CD14-positive monocyte (primary cell): ENCODE measurements around the gene CALY. TPM values are rescaled to one million over a fixed set of nuclear protein-coding genes. Genes with fewer than 3 reads are reported as not detected.

ENCODE experiments used
- DNase-seq, 3 donors: peaks; one replicate each; pipeline ENCODE4 v3.0.0-alpha.2; 2011 to 2022
- H2AFZ ChIP-seq: 2 replicates; pipeline ENCODE4 v1.6.0; 2012; ENCODE audit warnings: mild to moderate bottlenecking, low read depth, low read length, inconsistent platforms; ENCODE audit not compliant: insufficient read depth, poor library complexity, severe bottlenecking
- H3K27ac ChIP-seq, 2 donors: 1 replicate in 1 of 2; 2 replicates in 1 of 2; pipeline ENCODE4 v1.5.1; 2012 to 2013; ENCODE audit warnings: low read length in 2 of 2, control low read depth in 1 of 2, inconsistent platforms in 1 of 2, low read depth in 1 of 2, mild to moderate bottlenecking in 1 of 2
- H3K27me3 ChIP-seq, 2 donors: one replicate each; pipeline versions ENCODE4 v1.6.0 to v1.6.1; 2011 to 2013; ENCODE audit warnings: low read length in 2 of 2; ENCODE audit not compliant: control insufficient read depth in 2 of 2, insufficient read depth in 2 of 2
- H3K36me3 ChIP-seq, 2 donors: replicated peaks in 1 of 2; 1 replicate in 1 of 2; 2 replicates in 1 of 2; pipeline versions ENCODE4 v1.5.1 to v1.6.1; 2012 to 2013; ENCODE audit warnings: low read length in 2 of 2, control low read depth in 1 of 2, inconsistent platforms in 1 of 2, mild to moderate bottlenecking in 1 of 2; ENCODE audit not compliant: insufficient read depth in 2 of 2, control insufficient read depth in 1 of 2
- H3K4me1 ChIP-seq, 2 donors: 1 replicate in 1 of 2; 2 replicates in 1 of 2; pipeline versions ENCODE4 v1.5.1 to v1.6.1; 2012 to 2013; ENCODE audit warnings: low read length in 2 of 2, control low read depth in 1 of 2, inconsistent platforms in 1 of 2, mild to moderate bottlenecking in 1 of 2, moderate library complexity in 1 of 2; ENCODE audit not compliant: insufficient read depth in 2 of 2, control insufficient read depth in 1 of 2
- H3K4me2 ChIP-seq: replicated peaks from 2 replicates; pipeline ENCODE3; 2012; ENCODE audit warnings: low read length, moderate library complexity, mild to moderate bottlenecking; ENCODE audit not compliant: poor library complexity, severe bottlenecking; ENCODE audit errors: extremely low read depth
- H3K4me3 ChIP-seq, 3 experiments: fragments of 200-600 bp in 1 of 3; sonication (generic) in 1 of 3; replicated peaks in 1 of 3; 1 replicate in 2 of 3; 2 replicates in 1 of 3; pipeline ENCODE4 v1.5.1; 2011 to 2013; ENCODE audit warnings: low read length in 3 of 3, mild to moderate bottlenecking in 3 of 3, control low read depth in 2 of 3, low read depth in 2 of 3, inconsistent platforms in 1 of 3, moderate library complexity in 1 of 3
- H3K79me2 ChIP-seq: 2 replicates; pipeline ENCODE4 v1.6.0; 2012; ENCODE audit warnings: mild to moderate bottlenecking, control low read depth, inconsistent platforms, low read length, moderate library complexity; ENCODE audit not compliant: insufficient read depth
- H3K9ac ChIP-seq: 2 replicates; pipeline ENCODE4 v1.6.0; 2017; ENCODE audit warnings: low read length, mild to moderate bottlenecking; ENCODE audit not compliant: insufficient read depth, poor library complexity, severe bottlenecking
- H3K9me3 ChIP-seq, 2 donors: replicated peaks in 1 of 2; 1 replicate in 1 of 2; 2 replicates in 1 of 2; pipeline versions ENCODE4 v1.5.1 to v1.6.1; 2012 to 2013; ENCODE audit warnings: low read length in 2 of 2, control low read depth in 1 of 2; ENCODE audit not compliant: control insufficient read depth in 1 of 2, insufficient read depth in 1 of 2
- H4K20me1 ChIP-seq: 2 replicates; pipeline ENCODE4 v1.6.0; 2012; ENCODE audit warnings: mild to moderate bottlenecking, low read length, control low read depth, moderate library complexity; ENCODE audit not compliant: insufficient read depth
- H3K27ac Mint-ChIP-seq, 7 donors: one replicate each; pipeline ENCODE4 v1.8.0; 2020; ENCODE audit warnings: mild to moderate bottlenecking in 7 of 7, mixed read lengths in 7 of 7, moderate library complexity in 6 of 7, inconsistent platforms in 2 of 7
- H3K27me3 Mint-ChIP-seq, 3 donors: one replicate each; pipeline ENCODE4 v1.8.0; 2021 to 2022; ENCODE audit warnings: low read depth in 3 of 3, mild to moderate bottlenecking in 3 of 3, mixed read lengths in 3 of 3, moderate library complexity in 3 of 3, inconsistent platforms in 1 of 3
- H3K36me3 Mint-ChIP-seq, 2 donors: one replicate each; pipeline ENCODE4 v1.8.0; 2020; ENCODE audit warnings: mixed read lengths in 2 of 2, inconsistent platforms in 1 of 2, mild to moderate bottlenecking in 1 of 2
- H3K4me1 Mint-ChIP-seq: one replicate; pipeline ENCODE4 v1.8.0; 2020; ENCODE audit warnings: mild to moderate bottlenecking, mixed read lengths
- H3K4me3 Mint-ChIP-seq, 2 donors: one replicate each; pipeline ENCODE4 v1.8.0; 2020; ENCODE audit warnings: mild to moderate bottlenecking in 2 of 2, mixed read lengths in 2 of 2, moderate library complexity in 1 of 2
- H3K9me3 Mint-ChIP-seq, 7 donors: one replicate each; pipeline ENCODE4 v1.8.0; 2020 to 2022; ENCODE audit warnings: mixed read lengths in 7 of 7, mild to moderate bottlenecking in 6 of 7, moderate library complexity in 6 of 7, inconsistent platforms in 2 of 7
- CTCF ChIP-seq: fragments of 200-600 bp; IDR thresholded peaks from one replicate; pipeline ENCODE4 v1.8.0; 2022; ENCODE audit warnings: antibody characterized with exemption, mild to moderate bottlenecking
- WGBS: methylation state at CpG from one replicate; pipeline ENCODE4 v1.1.5; 2013; ENCODE audit warnings: missing lambda C conversion rate; ENCODE audit not compliant: insufficient coverage; 5-methylcytosine and 5-hydroxymethylcytosine counted together
- intact Hi-C, 2 donors: fragments of 100-400 bp; cut with micrococcal nuclease; formaldehyde crosslinking; loops; one replicate each; pipeline versions ENCODE4 v1.15.0 to v1.15.1; 2023
- polyA plus RNA-seq, 3 donors: library from polyadenylated mRNA; depleted of rRNA in 1 of 3; unstranded in 2 of 3; stranded (reverse) in 1 of 3; fragments of 300-500 nt in 2 of 3; fragments of >200 nt in 1 of 3; fragmentation: Illumina TruSeq in 2 of 3; gene quantifications; 1 replicate in 2 of 3; 2 replicates in 1 of 3; pipeline ENCODE4 v1.2.3, GENCODE V29; 2012 to 2021

The CALY gene
- polyA plus RNA-seq, 3 donors = not detected

DNA sequence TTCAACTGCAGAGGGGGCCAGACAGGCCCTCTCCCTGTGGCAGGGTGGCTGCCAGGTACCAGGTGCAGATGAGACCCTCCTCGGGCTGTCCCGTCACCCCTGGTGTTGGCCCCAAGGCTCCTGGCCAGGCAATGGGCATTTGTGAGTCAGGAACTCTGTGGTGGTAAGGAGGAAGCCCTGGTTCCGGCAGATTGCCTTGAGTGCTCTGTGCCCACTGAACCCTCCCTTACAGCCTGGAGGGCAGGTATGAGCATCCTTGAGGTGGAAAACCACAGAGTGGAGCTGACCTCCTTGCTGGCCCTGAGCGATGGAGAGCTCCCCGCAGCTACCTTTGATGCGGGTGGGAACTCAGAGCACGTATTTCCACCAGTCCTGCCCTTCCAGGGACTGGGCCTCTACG lies 44.3 kb upstream of the CALY start:
- no peaks in the 10 kb centered on the region for H3K36me3 ChIP-seq
- H3K4me1 ChIP-seq = peaks cover 31 to 42% of the 10 kb centered on the region in 2 donors
- no peaks in the 10 kb centered on the region for H3K79me2 ChIP-seq
- H3K4me2 ChIP-seq = peak overlapping the region; percentile 47
- intact Hi-C loops = no loop called here
- Mint-ChIP-seq H3K9me3 (peaks cover 0 to 2% (median 0%) of the 10 kb centered on the region in 7 donors), H3K4me3 (peak overlapping the region; percentile 56 to 75), H3K36me3 (peaks cover 16 to 21% of the 10 kb centered on the region in 2 donors), H3K4me1 (peaks cover 25% of the 10 kb centered on the region), H3K27me3 (peaks cover 6 to 25% (median 17%) of the 10 kb centered on the region in 3 donors), H3K27ac (peak overlapping the region in 4 of 7 donors; percentile 6 to 37 (median 17))
- TF ChIP-seq CTCF = no peak
- H3K27me3 ChIP-seq = peaks cover 0 to 6% of the 10 kb centered on the region in 2 donors
- H3K4me3 ChIP-seq = peak overlapping the region in 1 of 3 experiments; percentile 42
- no peak overlapping the region for H3K9ac ChIP-seq
- H3K27ac ChIP-seq = peak overlapping the region in 1 of 2 donors; percentile 1
- DNase-seq = peak; percentile 10 to 40 (median 18)
- 8% methylated on average over 7 of the region's 8 CpGs for WGBS
- peak overlapping the region; percentile 59 for H2AFZ ChIP-seq
- H4K20me1 ChIP-seq = no peaks in the 10 kb centered on the region
- H3K9me3 ChIP-seq = no peaks in the 10 kb centered on the region

- peaks cover 6 to 25% (median 19%) of the 10 kb centered on the region in 3 donors for H3K27me3 Mint-ChIP-seq
Observed at GRCh38 chr10:133379801-133380666, 43.3 kb upstream of the CALY start.

More at GRCh38 chr10:133379801-133380666, 43.3 kb upstream of the CALY start:
- intact Hi-C loops = loop anchor here in 1 of 2 donors (10.0 kb wide), 1 partner anchor 1075 kb away; the partner anchor contains the start of gene STK32C
- Histone ChIP-seq H3K36me3 (no peaks in the 10 kb centered on the region), H4K20me1 (no peaks in the 10 kb centered on the region), H3K4me2 (peak overlapping the region; percentile 89), H3K4me1 (peaks cover 31 to 42% of the 10 kb centered on the region in 2 donors), H3K79me2 (no peaks in the 10 kb centered on the region), H3K27me3 (peaks cover 0 to 6% of the 10 kb centered on the region in 2 donors), H3K9me3 (no peaks in the 10 kb centered on the region), H3K27ac (no peak overlapping the region), H3K9ac (peak overlapping the region; percentile 68), H3K4me3 (peak overlapping the region; percentile 44 to 78 (median 51)), H2AFZ (peak overlapping the region; percentile 85)
- H3K9me3 Mint-ChIP-seq = peaks cover 0 to 2% (median 0%) of the 10 kb centered on the region in 7 donors
- WGBS = 96% methylated on average over 24 of the region's 36 CpGs
- H3K27ac Mint-ChIP-seq = no peak overlapping the region
- DNase-seq = no peak
- H3K36me3 Mint-ChIP-seq = peaks cover 16 to 18% of the 10 kb centered on the region in 2 donors
- H3K4me1 Mint-ChIP-seq = peaks cover 25% of the 10 kb centered on the region
- H3K4me3 Mint-ChIP-seq = peak overlapping the region; percentile 75
- no peak for TF ChIP-seq CTCF
